Urothelium cell line (cell line): ENCODE results near the gene C10orf88.

ENCODE experiments used
- DNase-seq: peaks from one replicate; pipeline ENCODE4 v3.0.0; 2011; ENCODE audit warnings: low spot score, mixed read lengths
- FAIRE-seq: peaks from 2 replicates; lab custom pipeline; 2011; peaks lifted over from hg19 to GRCh38; lab: Jason Lieb, UNC

The C10orf88 gene

GRCh38 chr10:122953902-122954730 is at the start of gene C10orf88:
Gene C10orf88, minus strand, starts transcription at chr10:122954227. Its CDS starts 49 bp downstream, at chr10:122954178.
- DNase-seq (peak; percentile 97), FAIRE-seq (peak; percentile 63)

GRCh38 chr10:123001370-123001769 is 47.3 kb upstream of the C10orf88 start:
- DNase-seq = no peak
- no peak for FAIRE-seq

GRCh38 chr10:123000155-123000554 is 46.1 kb upstream of the C10orf88 start:
- FAIRE-seq (no peak), DNase-seq (no peak)

- no peak for FAIRE-seq
These were observed 45.3 kb upstream of the C10orf88 start for GRCh38 chr10:122999347-122999746.

GRCh38 chr10:122998934-122999333 is 44.9 kb upstream of the C10orf88 start:
- no peak for FAIRE-seq
- DNase-seq = no peak

More at GRCh38 chr10:122999347-122999746, 45.3 kb upstream of the C10orf88 start:
- no peak for DNase-seq

GRCh38 chr10:122998360-122998917 is 44.4 kb upstream of the C10orf88 start:
- DNase-seq (no peak), FAIRE-seq (no peak)

GRCh38 chr10:122997864-122998263 is 43.8 kb upstream of the C10orf88 start:
- DNase-seq (no peak), FAIRE-seq (no peak)

GRCh38 chr10:122995936-122996335 is 41.9 kb upstream of the C10orf88 start:
- no peak for FAIRE-seq

GRCh38 chr10:122993797-122994336 is 39.8 kb upstream of the C10orf88 start:
- DNase-seq = no peak
- FAIRE-seq = no peak

More at GRCh38 chr10:122995936-122996335, 41.9 kb upstream of the C10orf88 start:
- DNase-seq = no peak

- FAIRE-seq (no peak), DNase-seq (no peak)
These were observed 38.1 kb upstream of the C10orf88 start for GRCh38 chr10:122992031-122992585.

GRCh38 chr10:122990278-122990677 is 36.3 kb upstream of the C10orf88 start:
- no peak for DNase-seq
- no peak for FAIRE-seq

GRCh38 chr10:122988501-122988900 is 34.5 kb upstream of the C10orf88 start:
- FAIRE-seq = no peak

GRCh38 chr10:122986335-122986734 is 32.3 kb upstream of the C10orf88 start:
- DNase-seq (no peak), FAIRE-seq (no peak)

More at GRCh38 chr10:122988501-122988900, 34.5 kb upstream of the C10orf88 start:
- DNase-seq = no peak

- FAIRE-seq (no peak), DNase-seq (no peak)
These were observed 30.7 kb upstream of the C10orf88 start for GRCh38 chr10:122984708-122985107.

GRCh38 chr10:122983898-122984297 is 29.9 kb upstream of the C10orf88 start:
- FAIRE-seq (no peak), DNase-seq (no peak)

GRCh38 chr10:122981066-122981464 is 27.0 kb upstream of the C10orf88 start:
- no peak for FAIRE-seq
- DNase-seq = peak; percentile 46

- DNase-seq (peak; percentile 95), FAIRE-seq (peak; percentile 52)
These were observed 26.4 kb upstream of the C10orf88 start, which contains the start of gene PSTK for GRCh38 chr10:122980209-122981065. Gene PSTK, plus strand, starts transcription at chr10:122980401. Its CDS starts 79 bp downstream, at chr10:122980480.

- no peak for DNase-seq
- FAIRE-seq = no peak
These were observed 20.6 kb upstream of the C10orf88 start for GRCh38 chr10:122974543-122975064.

- DNase-seq (no peak), FAIRE-seq (no peak)
These were observed 20.0 kb upstream of the C10orf88 start for GRCh38 chr10:122974023-122974422.

GRCh38 chr10:122968698-122969097 is 14.7 kb upstream of the C10orf88 start:
- FAIRE-seq = no peak

More at GRCh38 chr10:122968698-122969097, 14.7 kb upstream of the C10orf88 start:
- DNase-seq = no peak
